Activated T-helper 1 cell treated with Interleukin-2 at 50 U/mL for 16 hours (primary cell): ENCODE data around the gene CNTNAP2.

Source experiments
- DNase-seq: peaks from one replicate; pipeline ENCODE4 v3.0.0-alpha.2; 2020; ENCODE audit warnings: low read depth

CNTNAP2 gene

DNA sequence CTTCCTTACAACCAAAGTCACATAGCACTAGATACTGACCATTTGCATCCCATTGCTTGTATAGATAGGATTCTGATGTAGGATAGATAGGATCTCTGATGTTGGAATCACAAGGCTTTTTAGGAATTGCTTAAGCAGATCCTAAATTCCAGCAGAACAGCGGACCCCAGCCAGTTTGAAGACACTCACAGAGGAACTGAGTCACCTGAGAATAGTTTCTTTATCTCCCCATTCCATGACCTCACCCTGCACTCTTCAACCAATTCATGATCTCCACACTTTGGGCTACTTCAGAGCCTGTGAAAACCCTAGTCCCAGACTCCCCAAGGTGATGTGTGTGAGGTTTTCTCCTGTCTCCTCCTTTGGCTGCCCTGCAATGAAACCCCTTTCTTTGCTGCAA is 179.4 kb downstream of the CNTNAP2 start:
- DNase-seq: no peak

DNA sequence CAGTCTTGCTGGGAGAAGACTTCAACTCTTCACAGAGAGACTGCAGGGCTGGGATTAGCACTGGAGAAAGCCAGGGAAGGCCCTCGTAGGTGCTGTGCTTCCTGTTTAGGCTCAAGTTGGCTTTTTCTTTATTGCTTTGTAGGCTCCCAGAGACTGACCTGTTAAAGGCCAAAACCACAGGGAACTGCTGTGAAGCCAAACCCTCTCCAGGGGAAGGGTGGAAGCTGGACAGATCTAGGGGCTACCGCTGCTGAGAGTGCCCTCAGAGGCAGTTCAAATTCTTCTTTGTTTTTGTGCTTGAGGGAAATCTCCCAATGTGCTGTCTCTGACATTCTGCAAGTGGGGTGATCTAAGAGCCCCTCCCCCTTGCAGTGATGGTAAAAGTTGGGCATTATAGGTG is 198.4 kb downstream of the CNTNAP2 start:
- no peak for DNase-seq

DNA sequence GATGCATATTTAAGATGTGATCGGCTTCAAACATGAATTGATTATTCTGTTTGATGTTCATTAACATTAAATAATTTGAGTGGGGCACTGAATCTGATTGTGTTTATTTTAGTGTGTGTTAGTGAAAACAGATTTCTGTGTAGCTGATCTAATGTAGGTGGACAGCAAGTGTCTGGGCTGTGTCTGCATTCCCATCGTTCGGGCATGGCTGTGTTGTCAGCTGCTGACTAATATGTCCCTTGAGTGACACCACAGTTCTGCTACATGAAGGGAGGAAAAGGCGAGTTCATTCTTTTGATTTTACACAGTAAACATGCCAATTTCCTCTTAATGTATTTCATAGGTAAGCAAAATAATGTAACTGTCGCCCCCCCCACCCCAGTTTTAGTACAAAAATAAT is 203.0 kb downstream of the CNTNAP2 start:
- no peak for DNase-seq

DNA sequence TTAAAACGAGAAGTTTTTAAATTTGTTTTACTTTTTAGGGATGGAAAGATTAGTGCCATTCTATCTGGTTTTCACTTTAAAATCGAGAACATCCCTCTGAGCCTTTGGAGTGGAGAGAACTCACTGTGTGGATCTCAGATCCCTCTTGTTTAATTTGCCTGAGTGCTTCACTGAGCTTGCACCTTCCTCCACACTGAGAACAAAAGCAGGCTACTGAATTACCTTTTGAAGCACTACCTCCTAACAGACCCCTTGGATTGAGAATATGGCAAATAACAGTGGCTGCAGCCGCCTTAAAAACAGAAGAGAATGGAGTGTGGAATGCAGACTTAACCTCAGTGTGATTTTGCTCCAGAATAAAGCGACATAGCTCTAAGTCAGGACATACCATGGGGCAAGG is 204.7 kb downstream of the CNTNAP2 start:
- DNase-seq: no peak

DNA sequence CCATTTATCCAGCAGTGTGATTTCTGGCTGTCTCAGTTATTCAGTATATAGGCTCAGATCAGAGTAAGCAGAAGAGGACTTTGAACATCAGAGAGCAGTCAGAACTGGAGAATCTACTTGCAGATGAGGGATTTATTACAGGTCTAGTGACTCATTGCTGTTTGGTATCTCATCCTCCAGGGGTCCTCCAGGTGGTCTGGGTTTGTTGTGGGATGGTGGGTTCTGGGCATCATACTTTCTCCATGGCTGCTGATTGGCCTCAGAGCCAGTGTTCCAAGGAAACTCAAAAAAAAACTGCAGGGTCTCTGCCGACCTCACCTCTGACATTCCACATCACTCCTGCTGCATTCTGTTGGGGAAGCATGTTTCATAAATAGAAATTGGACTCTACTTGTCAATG is 214.8 kb downstream of the CNTNAP2 start:
- no peak for DNase-seq

DNA sequence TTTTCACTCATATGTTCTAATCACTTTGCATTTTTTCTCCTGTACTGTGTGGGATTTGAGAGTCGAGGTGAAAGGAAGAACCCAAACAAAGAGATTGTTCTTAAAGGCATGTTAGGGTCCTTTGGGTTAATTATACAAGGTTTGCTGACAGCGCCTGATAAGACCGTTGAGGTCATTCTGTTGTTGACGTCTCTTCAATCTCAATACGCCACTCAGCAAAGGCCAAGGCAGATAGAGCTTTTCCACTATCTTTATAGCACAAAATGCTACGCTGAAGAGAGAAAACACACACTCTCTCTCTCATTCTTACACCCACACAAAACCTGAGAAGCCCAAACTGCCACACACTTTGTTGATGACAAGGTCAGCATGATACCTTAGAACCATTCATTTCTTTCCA is 228.7 kb downstream of the CNTNAP2 start:
- no peak for DNase-seq

DNA sequence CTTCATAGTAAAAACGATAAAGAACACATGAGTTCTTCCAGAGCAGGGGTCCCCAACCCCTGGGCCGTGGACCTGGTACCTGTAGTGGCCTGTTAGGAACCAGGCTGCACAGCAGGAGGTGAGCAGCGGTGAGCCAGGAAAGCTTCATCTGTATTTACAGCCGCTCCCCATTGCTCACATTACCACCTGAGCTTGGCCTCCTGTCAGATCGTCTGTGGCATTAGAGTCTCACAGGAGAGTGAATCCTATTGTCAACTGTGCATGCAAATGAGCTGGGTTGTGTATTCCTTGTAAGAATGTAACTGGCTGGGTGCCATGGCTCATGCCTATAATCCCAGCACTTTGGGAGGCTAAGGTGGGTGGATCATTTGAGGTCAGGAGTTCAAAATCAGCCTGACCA is 229.5 kb downstream of the CNTNAP2 start:
- no peak for DNase-seq

DNA sequence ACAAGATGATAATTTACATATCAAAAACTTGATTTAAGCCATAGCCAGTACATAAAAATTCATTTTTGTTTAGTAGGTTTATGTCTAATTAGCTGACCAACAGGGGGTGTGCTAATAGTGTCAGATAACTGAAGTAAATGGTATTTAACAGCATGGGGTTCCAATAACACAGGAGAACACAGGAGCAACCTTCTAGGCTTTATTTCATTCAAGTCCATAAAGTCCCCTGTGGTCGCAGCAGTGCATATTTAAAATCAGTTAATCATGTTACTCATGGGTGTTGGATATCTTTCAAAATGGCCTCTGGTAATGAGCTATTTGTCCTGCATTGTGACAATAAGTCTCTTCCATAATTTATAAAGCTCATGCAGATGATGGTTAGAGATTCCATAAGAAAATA is 238.6 kb downstream of the CNTNAP2 start:
- no peak for DNase-seq

DNA sequence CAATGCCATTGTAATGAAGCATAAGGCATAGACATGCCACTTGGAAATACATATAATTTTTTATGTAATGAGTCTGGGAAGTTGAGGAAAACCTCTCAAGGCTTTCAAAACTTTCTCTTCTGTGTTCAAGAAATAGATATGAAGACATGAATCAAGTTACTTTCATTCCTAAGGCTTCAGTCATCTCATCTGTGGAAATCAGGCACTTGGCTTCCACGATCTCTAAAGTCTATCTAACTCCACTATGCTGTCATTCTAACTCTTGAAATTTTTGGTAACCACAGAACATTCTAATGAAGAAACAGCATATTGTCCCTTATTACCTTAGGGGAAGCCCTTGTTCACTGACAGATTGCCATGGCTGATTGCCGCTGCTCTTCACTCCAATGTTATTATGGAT is 242.6 kb downstream of the CNTNAP2 start:
- no peak for DNase-seq

DNA sequence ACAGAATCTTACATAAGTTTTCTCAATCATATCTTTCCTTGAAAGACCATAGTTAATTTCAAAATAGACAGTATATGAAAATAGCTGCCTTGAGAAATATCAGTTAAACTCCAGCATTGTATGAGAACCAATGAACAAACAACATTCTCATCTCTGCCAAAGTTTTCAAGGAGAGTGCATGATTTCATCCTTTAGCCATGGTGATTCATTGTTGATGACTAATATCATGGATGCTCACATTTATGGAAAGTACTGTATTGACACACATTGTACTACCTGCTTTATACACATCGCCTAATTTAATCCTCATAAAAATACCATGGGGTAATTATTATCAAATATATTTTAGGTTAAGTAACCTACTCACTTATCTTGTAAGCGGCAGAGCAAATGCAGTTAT is 250.3 kb downstream of the CNTNAP2 start:
- no peak for DNase-seq

DNA sequence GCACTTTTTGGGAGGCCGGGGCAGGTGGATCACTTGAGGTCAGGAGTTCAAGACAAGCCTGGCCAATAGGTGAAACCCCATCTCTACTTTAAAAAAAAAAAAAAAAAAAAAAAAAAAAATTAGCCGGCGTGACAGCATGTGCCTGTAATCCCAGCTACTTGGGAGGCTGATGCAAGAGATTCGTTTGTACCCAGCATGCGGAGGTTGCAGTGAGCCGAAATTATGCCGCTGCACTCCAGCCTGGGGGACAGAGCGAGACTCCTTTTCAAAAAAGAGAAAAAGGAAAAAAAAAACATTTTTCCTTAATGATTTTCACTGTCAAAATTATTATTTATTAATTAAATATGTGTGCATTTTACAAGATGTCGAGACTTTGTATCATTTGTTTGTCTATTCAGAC is 253.6 kb downstream of the CNTNAP2 start:
- DNase-seq: no peak

DNA sequence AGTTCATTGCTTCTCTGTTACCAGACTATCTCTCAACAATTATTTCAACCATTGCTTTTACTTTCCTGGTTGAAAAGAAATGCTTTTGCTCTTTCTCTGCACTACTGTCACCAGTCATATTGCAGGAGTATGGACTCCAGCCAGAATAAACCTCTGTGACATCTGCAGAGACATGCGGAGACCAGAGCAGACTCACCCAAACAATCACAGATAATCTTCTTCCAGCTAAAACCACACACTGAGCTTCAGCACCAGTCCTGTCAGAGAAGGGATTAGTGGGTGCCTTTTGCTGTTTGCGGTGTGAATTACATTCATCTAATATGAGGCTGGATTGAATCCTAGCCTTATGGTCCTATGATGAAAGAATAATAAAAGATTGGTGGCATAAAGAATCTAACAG is 258.6 kb downstream of the CNTNAP2 start:
- no peak for DNase-seq

DNA sequence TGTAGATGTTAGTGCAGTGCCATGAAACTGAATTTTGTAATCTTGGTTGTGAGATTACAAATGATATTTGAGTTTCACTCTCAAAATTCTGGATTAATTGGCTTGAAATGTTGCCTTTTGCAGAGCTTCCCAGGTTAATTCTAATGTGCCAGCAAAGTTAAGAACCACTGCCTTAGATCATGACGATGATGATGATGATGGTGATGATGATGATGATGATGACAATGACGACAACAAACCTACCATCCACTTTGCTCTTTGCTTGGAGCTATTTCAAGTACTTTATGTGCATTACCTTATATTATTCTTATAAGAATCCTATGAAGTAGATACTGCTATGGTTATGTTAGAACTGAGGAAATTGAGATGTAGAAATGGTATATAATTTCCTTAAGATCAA is 261.6 kb downstream of the CNTNAP2 start:
- no peak for DNase-seq

DNA sequence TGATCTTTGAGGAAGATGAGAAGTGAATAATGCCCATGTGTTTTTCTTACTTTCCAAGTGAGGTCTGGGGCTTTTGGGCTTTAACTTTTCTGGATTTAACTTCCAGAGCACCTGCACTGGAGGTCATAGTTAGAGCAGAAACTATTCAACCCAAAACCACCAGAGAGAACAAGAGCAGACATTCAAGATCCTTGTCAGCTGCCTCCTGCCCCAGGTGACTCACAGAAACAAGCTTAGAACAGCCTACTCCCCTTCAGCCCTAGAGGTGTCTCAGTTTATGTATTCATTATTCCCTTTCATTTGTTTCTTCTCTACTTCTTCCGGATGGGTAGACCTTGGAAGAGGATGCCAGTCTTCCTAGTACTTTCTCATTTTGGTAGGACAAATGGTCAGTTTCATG is 270.5 kb downstream of the CNTNAP2 start:
- no peak for DNase-seq

DNA sequence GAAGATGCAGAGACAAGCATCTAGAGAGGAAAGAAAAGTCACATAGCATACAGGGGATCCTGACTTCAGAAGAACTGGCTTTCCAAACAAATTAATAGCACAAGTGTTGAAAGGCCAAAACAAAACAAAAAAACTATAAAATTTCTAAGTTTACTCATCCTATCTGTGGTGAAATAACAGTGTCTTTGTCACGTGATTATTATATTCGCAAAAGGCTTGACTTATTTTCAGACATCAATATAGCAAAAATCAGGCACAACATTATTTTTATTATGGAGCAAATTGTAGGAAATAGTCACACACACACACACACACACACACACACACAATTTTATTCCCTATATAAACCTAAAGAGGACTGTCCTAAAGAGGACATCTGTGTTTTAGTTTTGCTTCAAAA is 272.3 kb downstream of the CNTNAP2 start:
- DNase-seq: no peak

DNA sequence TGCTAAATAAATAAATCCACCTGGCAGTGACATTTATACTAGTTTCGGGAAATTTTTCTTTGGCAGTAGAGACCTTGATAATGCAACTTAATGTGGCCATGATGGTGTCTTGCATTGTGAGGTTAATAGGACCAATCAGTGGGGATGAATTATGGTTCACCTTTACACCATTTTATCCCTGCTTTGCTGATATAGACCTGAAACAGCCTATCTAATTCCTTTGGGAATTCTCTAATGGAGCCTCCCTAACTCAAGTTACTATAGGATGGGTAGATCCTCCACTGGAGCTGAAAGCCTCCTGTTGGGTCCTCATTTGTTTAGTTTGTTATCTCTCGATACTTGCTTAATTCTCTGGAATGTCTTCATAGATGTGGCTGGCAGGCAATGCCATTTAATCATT is 276.7 kb downstream of the CNTNAP2 start:
- DNase-seq: no peak

DNA sequence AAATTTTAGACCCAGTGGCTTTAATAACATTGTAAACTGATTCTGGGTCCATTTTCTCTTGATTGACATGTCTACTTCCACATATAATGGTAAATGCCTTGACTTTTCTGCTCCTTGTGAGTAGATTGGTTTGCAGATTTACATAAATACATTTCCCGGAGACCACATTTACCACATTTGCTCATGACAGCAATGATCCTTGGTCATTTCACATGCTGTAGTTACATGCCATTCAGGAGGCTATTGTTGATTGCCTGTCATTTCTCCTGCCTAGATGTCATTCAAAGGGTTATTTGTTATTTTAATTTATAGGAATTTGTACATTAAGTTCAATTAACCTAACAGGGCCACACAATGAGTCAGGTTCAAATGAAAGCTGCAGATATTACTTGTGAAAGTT is 280.5 kb downstream of the CNTNAP2 start:
- no peak for DNase-seq

DNA sequence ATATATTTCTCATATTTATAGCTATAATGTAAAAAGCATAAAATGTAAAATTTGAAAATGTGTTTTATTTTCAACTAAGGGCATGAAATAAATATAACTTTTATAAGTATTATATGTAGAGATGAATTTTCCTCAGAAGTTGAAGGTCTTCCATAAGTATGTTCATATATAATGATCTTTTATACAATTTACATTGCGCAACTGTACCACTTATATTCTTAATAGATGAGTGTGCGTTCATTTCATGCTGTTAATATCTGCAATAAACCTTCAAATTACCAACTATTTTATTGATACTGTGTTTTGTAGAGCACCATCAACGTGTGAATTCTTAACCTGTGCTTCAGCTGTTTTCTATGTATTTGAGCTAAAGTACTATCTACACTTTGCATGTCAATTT is 285.3 kb downstream of the CNTNAP2 start:
- DNase-seq: no peak

DNA sequence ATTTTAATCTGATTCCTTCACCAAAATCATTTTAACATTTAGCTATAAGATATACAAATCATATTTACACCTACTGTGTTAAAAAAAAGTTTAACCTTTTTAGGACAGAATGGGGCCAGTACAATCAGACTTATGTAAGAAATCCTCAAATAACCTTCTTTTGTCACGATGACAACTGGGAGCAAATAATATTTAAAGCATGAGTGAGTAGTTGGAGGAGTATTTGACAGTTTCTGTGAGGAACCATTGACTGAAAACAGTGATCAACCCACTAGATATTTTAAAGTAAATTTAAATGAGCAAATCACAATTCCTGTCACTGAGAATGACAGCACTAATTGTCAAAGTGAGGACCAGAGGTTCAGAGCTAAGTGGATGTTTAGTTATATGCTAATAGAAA is 289.1 kb downstream of the CNTNAP2 start:
- DNase-seq: no peak

DNA sequence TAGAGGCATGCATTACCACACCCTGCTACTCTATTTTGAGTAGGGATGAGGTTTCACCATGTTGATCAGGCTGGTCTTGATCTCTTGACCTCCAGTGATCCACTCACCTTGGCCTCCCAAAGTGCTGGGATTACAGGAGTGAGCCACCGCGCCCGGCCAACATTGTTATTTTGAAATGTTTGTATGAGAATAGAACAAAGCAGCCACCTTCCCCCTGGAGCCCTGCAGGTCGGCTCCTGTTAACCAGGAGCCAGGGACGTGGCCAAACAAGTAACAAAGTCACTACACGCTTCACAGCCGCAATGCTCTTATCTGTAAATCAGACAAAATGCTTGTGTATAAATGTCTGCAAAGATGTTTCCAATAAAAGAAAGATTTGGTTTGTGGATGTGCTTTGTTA is 295.4 kb downstream of the CNTNAP2 start:
- no peak for DNase-seq

DNA sequence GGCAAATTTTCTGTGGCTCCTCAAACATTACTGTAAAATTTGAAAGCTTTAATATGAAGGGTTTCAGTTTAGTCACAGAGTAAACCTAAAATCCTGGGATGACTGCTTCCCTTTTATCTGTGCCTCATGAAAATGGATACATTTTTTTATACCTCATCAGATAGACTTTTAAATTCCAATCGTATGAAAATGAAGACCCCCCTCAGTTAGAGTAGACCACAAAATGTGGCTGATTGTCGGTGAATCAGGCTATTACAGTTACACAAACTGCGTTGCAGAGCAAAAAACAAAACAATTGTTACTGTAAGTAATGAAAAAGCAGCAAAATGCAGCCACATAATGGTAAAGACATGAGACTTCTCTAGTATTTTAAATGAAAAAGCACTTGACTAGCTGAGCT is 296.2 kb downstream of the CNTNAP2 start:
- no peak for DNase-seq

DNA sequence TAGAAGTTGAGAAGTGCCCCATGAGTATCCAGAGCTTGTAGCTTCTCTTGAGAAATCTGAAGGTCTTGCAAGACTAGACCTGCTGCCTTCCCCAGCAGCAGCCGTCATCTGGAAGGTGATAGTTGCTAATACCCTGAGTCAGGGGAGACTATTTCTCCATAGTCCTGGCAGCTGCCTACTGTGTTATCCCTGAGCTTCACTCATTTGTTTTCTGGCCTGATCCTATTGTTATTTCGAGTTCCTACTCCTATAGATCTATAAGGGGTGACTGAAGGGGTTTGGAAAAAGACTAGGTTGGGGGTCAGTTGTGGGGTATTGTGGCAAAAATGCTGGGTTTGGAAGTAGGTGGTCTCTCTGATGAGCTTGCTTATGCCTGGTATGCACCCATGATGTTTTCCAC is 297.8 kb downstream of the CNTNAP2 start:
- DNase-seq: no peak

DNA sequence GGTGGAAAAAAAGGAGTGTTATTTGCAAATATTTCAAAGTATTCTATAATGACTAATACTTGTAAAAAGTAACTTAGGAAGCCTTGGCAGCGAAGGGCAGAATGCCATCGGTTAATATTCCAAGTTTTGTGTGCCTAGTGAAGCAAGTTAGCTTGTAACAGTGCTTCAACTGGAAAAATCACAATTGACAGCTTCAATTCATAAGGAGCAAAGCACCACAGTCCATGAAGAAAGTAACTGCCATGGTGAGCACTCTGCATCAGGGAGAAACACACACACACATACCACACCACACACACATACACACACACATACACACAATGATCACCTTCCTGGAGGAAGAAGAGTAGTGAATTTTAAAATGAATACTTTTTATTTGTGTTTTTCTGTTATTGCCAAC is 298.3 kb downstream of the CNTNAP2 start:
- no peak for DNase-seq

DNA sequence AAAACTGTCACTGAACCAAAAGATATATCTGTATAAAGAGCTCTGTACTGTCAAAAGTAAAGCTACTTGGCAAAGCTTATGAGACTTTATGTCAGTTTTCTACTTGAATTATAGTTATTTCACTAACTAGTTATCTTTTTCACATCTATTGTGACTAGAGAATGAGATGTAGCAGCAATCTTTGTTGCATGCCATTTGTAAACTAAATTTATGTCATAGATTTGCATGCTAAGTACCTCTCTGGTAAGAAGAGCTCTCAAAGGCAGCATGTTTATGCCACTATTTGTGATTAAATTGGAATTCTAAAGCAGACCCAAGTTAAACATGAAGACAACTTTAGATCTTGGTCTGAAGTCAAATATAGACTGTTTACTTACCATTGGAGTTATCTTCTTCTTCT is 300.6 kb downstream of the CNTNAP2 start:
- no peak for DNase-seq

DNA sequence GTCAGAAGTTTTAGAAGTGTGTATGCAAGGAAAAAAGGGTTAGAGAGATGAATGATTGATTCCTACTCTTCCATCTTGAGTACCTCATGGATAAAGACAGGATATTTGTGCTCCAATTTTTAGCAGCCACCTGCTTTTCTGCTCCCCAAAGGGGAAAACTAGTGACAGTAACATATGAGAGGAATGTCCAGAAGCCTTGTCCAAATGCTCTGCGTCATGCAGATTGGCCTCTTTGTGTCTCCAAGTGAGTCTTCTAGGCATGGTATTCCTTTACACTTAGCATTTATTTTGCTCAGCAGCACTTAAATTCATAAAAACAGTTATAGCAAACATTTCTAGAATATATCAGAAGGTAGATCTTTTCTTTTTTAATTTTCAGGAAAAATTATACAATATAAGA is 306.8 kb downstream of the CNTNAP2 start:
- no peak for DNase-seq

DNA sequence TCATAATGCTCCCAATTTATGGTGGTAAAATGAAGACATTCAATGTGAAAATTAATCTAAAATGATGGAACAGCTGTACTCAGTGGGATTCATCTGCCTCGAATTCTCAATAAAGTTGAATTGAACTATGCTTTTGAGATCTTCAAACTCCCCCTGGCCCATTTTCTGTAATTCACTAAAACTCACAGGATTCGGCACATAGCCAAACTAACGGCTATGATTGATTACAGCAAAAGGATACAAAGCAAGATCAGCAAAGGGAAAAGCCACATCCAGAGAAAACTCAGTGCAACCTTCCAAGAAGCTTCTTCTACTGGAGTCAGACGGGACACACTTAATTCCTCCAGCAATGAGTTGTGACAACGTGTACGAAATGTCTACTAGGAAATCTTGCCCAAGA is 307.5 kb downstream of the CNTNAP2 start:
- DNase-seq: no peak
